GM11168 (cell line): ENCODE results near the gene SLC27A3.

Experiments
- in situ Hi-C: fragments of 300-500 bp; cut with MboI; formaldehyde crosslinking; loops from one replicate; pipeline ENCODE4 v1.12.0; 2022; ENCODE audit warnings: low sequenced_read_pairs; ENCODE audit not compliant: unreplicated experiment

The SLC27A3 gene

GRCh38 chr1:153774780-153775457 lies at the start of gene SLC27A3:
Gene SLC27A3 (plus strand): TSS chr1:153775407. CDS start chr1:153775498, 91 bp downstream.
- in situ Hi-C loops, result no loop called here

GRCh38 chr1:153727463-153728304 lies 47.5 kb upstream of the SLC27A3 start, which contains the start of gene INTS3:
Gene INTS3 (plus strand): TSS chr1:153728050. CDS start chr1:153728635, 585 bp downstream.
- in situ Hi-C loops, result no loop called here

GRCh38 chr1:153728305-153729066 lies 46.7 kb upstream of the SLC27A3 start:
- in situ Hi-C loops, result no loop called here

- in situ Hi-C loops, result no loop called here
Observed at GRCh38 chr1:153730468-153730988, 44.7 kb upstream of the SLC27A3 start.

- in situ Hi-C loops, result no loop called here
Observed at GRCh38 chr1:153733970-153734369, 41.2 kb upstream of the SLC27A3 start.

GRCh38 chr1:153734396-153735089 lies 40.7 kb upstream of the SLC27A3 start:
- in situ Hi-C loops, result no loop called here

- in situ Hi-C loops, result no loop called here
Observed at GRCh38 chr1:153735090-153735420, 40.2 kb upstream of the SLC27A3 start.

GRCh38 chr1:153741986-153742385 lies 33.2 kb upstream of the SLC27A3 start:
- in situ Hi-C loops, result loop anchor here (10.0 kb wide), 1 partner anchor 67 kb away; the partner anchor contains the start of genes ILF2 and NPR1

GRCh38 chr1:153742411-153743142 lies 32.6 kb upstream of the SLC27A3 start:
- in situ Hi-C loops, result loop anchor here (10.0 kb wide), 1 partner anchor 68 kb away; the partner anchor contains the start of genes ILF2 and NPR1

GRCh38 chr1:153745417-153745816 lies 29.8 kb upstream of the SLC27A3 start:
- in situ Hi-C loops, result loop anchor here (10.0 kb wide), 1 partner anchor 71 kb away; the partner anchor contains the start of genes ILF2 and NPR1

- in situ Hi-C loops, result loop anchor here (10.0 kb wide), 1 partner anchor 71 kb away; the partner anchor contains the start of genes ILF2 and NPR1
Observed at GRCh38 chr1:153746174-153746573, 29.0 kb upstream of the SLC27A3 start.

- in situ Hi-C loops, result loop anchor here (10.0 kb wide), 1 partner anchor 74 kb away; the partner anchor contains the start of genes ILF2 and NPR1
Observed at GRCh38 chr1:153748903-153749302, 26.3 kb upstream of the SLC27A3 start.

- in situ Hi-C loops, result loop anchor here (10.0 kb wide), 1 partner anchor 75 kb away; the partner anchor contains the start of genes ILF2 and NPR1
Observed at GRCh38 chr1:153749408-153750005, 25.7 kb upstream of the SLC27A3 start.

- in situ Hi-C loops, result no loop called here
Observed at GRCh38 chr1:153750026-153750995, 24.9 kb upstream of the SLC27A3 start.

GRCh38 chr1:153752072-153752471 lies 23.1 kb upstream of the SLC27A3 start:
- in situ Hi-C loops, result no loop called here

- in situ Hi-C loops, result no loop called here
Observed at GRCh38 chr1:153752571-153753195, 22.5 kb upstream of the SLC27A3 start.

GRCh38 chr1:153754266-153754665 lies 20.9 kb upstream of the SLC27A3 start:
- in situ Hi-C loops, result no loop called here
